Measurements from ENCODE around the gene SP5.
"Not testable (repeated sequence)": the region's sequence is repeated elsewhere in the genome, so short reads cannot be mapped to it uniquely, and the experiment has no call there.

Gene SP5

GRCh38 chr2:170715062-170715931 is at the start of gene SP5:
Gene SP5, plus strand, starts transcription at chr2:170715337. Its CDS starts 176 bp downstream, at chr2:170715513.
- DNase-seq (ENCODE audit: low read depth in 2 of 2) = no peak

- no peak for DNase-seq (ENCODE audit: low read depth in 2 of 2)
Observed at GRCh38 chr2:170665743-170666142, 49.4 kb upstream of the SP5 start.

GRCh38 chr2:170669909-170670308 is 45.2 kb upstream of the SP5 start:
- no peak for DNase-seq (ENCODE audit: low read depth in 2 of 2)

- no peak for DNase-seq (ENCODE audit: low read depth in 2 of 2)
Observed at GRCh38 chr2:170670651-170671050, 44.5 kb upstream of the SP5 start.

GRCh38 chr2:170671079-170671478 is 44.1 kb upstream of the SP5 start:
- no peak for DNase-seq (ENCODE audit: low read depth in 2 of 2)

- not testable (repeated sequence) for DNase-seq (ENCODE audit: low read depth in 2 of 2)
Observed at GRCh38 chr2:170674282-170674681, 40.9 kb upstream of the SP5 start.

- DNase-seq (ENCODE audit: low read depth in 2 of 2) = no peak
Observed at GRCh38 chr2:170675701-170676100, 39.4 kb upstream of the SP5 start.

GRCh38 chr2:170679607-170680079 is 35.5 kb upstream of the SP5 start:
- DNase-seq (ENCODE audit: low read depth in 2 of 2) = no peak

GRCh38 chr2:170680172-170680941 is 34.8 kb upstream of the SP5 start:
- DNase-seq (ENCODE audit: low read depth in 2 of 2) = no peak

- no peak for DNase-seq (ENCODE audit: low read depth in 2 of 2)
Observed at GRCh38 chr2:170681311-170681710, 33.8 kb upstream of the SP5 start.

GRCh38 chr2:170685591-170685990 is 29.5 kb upstream of the SP5 start:
- DNase-seq (ENCODE audit: low read depth in 2 of 2) = no peak

- DNase-seq (ENCODE audit: low read depth in 2 of 2) = no peak
Observed at GRCh38 chr2:170689481-170689880, 25.7 kb upstream of the SP5 start.

GRCh38 chr2:170690640-170691039 is 24.5 kb upstream of the SP5 start:
- no peak for DNase-seq (ENCODE audit: low read depth in 2 of 2)

- no peak for DNase-seq (ENCODE audit: low read depth in 2 of 2)
Observed at GRCh38 chr2:170694316-170694715, 20.8 kb upstream of the SP5 start.

- DNase-seq (ENCODE audit: low read depth in 2 of 2) = no peak
Observed at GRCh38 chr2:170695521-170696410, 19.4 kb upstream of the SP5 start.

GRCh38 chr2:170696948-170697347 is 18.2 kb upstream of the SP5 start:
- no peak for DNase-seq (ENCODE audit: low read depth in 2 of 2)

- no peak for DNase-seq (ENCODE audit: low read depth in 2 of 2)
Observed at GRCh38 chr2:170701011-170701410, 14.1 kb upstream of the SP5 start.

GRCh38 chr2:170703776-170704476 is 11.2 kb upstream of the SP5 start:
- no peak for DNase-seq (ENCODE audit: low read depth in 2 of 2)

- no peak for DNase-seq (ENCODE audit: low read depth in 2 of 2)
Observed at GRCh38 chr2:170707821-170708795, 7.0 kb upstream of the SP5 start.

- DNase-seq (ENCODE audit: low read depth in 2 of 2) = no peak
Observed at GRCh38 chr2:170710609-170710979, 4.5 kb upstream of the SP5 start.
